CD4-positive, alpha-beta memory T cell (primary cell): ENCODE results near the gene LRRFIP2. TPM values are rescaled to one million over a fixed set of nuclear protein-coding genes. Genes with fewer than 3 reads are reported as not detected.
"Not testable (repeated sequence)": the region's sequence is repeated elsewhere in the genome, so short reads cannot be mapped to it uniquely, and the experiment has no call there.

ENCODE experiments used
- CTCF ChIA-PET: fragments of 350-600 bp; sonication (Branson Sonifier 250); formaldehyde crosslinking; loops from one replicate; lab custom pipeline; 2021; ENCODE audit warnings: inconsistent platforms; ENCODE audit not compliant: partially characterized antibody; lab: Charles Lee
- POLR2A ChIA-PET: fragments of 350-600 bp; sonication (Branson Sonifier 250); formaldehyde crosslinking; loops from one replicate; lab custom pipeline; 2021; ENCODE audit not compliant: partially characterized antibody; lab: Charles Lee
- DNase-seq, 5 donors: peaks; one replicate each; pipeline versions ENCODE4 v3.0.0 to v3.0.0-alpha.2; 2020 to 2022; ENCODE audit warnings: mixed read lengths in 1 of 5
- H3K27ac ChIP-seq: one replicate; pipeline ENCODE4 v1.7.0; 2013; ENCODE audit warnings: low read depth, low read length
- H3K27me3 ChIP-seq: 2 replicates; pipeline ENCODE4 v1.7.0; 2013; ENCODE audit warnings: mild to moderate bottlenecking, low read length, moderate library complexity; ENCODE audit not compliant: insufficient read depth
- H3K36me3 ChIP-seq: 2 replicates; pipeline ENCODE4 v1.7.0; 2013; ENCODE audit warnings: mild to moderate bottlenecking, low read length, moderate library complexity; ENCODE audit not compliant: insufficient read depth
- H3K4me1 ChIP-seq: 2 replicates; pipeline ENCODE4 v1.7.0; 2013; ENCODE audit warnings: mild to moderate bottlenecking, low read length, moderate library complexity; ENCODE audit not compliant: insufficient read depth
- H3K4me3 ChIP-seq, 2 donors: one replicate each; pipeline ENCODE4 v1.7.0; 2013; ENCODE audit warnings: low read length in 2 of 2, mild to moderate bottlenecking in 1 of 2
- H3K9me3 ChIP-seq, 2 donors: one replicate each; pipeline ENCODE4 v1.7.0; 2013; ENCODE audit warnings: low read length in 2 of 2, control low read depth in 1 of 2; ENCODE audit not compliant: control insufficient read depth in 1 of 2
- H3K27ac Mint-ChIP-seq, 7 donors: one replicate each; pipeline ENCODE4 v1.8.0; 2020 to 2021; ENCODE audit warnings: mixed read lengths in 7 of 7, mild to moderate bottlenecking in 6 of 7, inconsistent platforms in 3 of 7, moderate library complexity in 3 of 7
- H3K27me3 Mint-ChIP-seq, 2 donors: one replicate each; pipeline ENCODE4 v1.8.0; 2020 to 2021; ENCODE audit warnings: mixed read lengths in 2 of 2
- H3K36me3 Mint-ChIP-seq, 2 donors: one replicate each; pipeline ENCODE4 v1.8.0; 2020 to 2021; ENCODE audit warnings: mixed read lengths in 2 of 2, inconsistent platforms in 1 of 2, mild to moderate bottlenecking in 1 of 2
- H3K4me1 Mint-ChIP-seq, 4 donors: one replicate each; pipeline ENCODE4 v1.8.0; 2020 to 2021; ENCODE audit warnings: mixed read lengths in 4 of 4, mild to moderate bottlenecking in 1 of 4
- H3K4me3 Mint-ChIP-seq, 8 donors: one replicate each; pipeline ENCODE4 v1.8.0; 2020 to 2021; ENCODE audit warnings: mixed read lengths in 8 of 8, mild to moderate bottlenecking in 7 of 8, moderate library complexity in 6 of 8, inconsistent platforms in 3 of 8
- H3K9me3 Mint-ChIP-seq, 8 donors: one replicate each; pipeline ENCODE4 v1.8.0; 2020 to 2021; ENCODE audit warnings: mixed read lengths in 8 of 8, mild to moderate bottlenecking in 5 of 8, inconsistent platforms in 3 of 8, moderate library complexity in 1 of 8
- intact Hi-C: fragments of 100-400 bp; cut with micrococcal nuclease; formaldehyde crosslinking; loops from one replicate; pipeline ENCODE4 v1.15.1; 2023
- polyA plus RNA-seq, 2 donors: library from polyadenylated mRNA; unstranded; fragments of 300-500 nt; fragmentation: Illumina TruSeq; gene quantifications; one replicate each; pipeline ENCODE4 v1.2.3, GENCODE V29; 2021
- total RNA-seq, 2 experiments: library from RNA; stranded (reverse); gene quantifications; one replicate each; pipeline ENCODE4 v1.2.3, GENCODE V29; 2021

Gene LRRFIP2
- total and polyA plus RNA-seq, 4 experiments from 2014 or later = 8.2 to 29.6 (median 22.0) TPM

- H3K27ac Mint-ChIP-seq, H3K9me3 Mint-ChIP-seq, intact Hi-C loops, DNase-seq, H3K27me3 Mint-ChIP-seq, H3K4me3 ChIP-seq, H3K27ac ChIP-seq, H3K36me3 ChIP-seq, H3K4me1 Mint-ChIP-seq, H3K27me3 ChIP-seq, H3K9me3 ChIP-seq, H3K4me3 Mint-ChIP-seq, CTCF ChIA-PET, POLR2A ChIA-PET, H3K4me1 ChIP-seq: not testable (repeated sequence)
- H3K36me3 Mint-ChIP-seq = peaks cover 11 to 18% of the 10 kb centered on the region in 2 donors
Measured at GRCh38 chr3:37122069-37122468, 52.3 kb downstream of the LRRFIP2 start.

DNA sequence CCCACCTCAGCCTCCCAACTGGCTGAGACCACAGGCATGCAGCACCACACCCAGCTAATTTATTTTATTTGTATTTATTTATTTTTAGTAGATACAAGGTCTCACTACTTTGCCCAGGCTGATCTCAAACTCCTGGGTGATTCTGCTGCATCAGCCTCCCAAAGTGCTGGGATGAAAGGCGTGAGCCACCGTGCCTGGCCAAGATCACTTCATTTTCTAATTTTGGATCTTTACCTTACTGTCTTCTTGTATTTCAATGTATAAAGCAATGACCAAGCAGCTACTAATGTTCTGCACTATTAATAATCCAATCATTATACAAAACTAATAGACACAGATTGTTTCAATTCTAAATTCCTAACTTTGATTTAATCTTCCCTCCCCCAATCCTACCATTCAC is 56.2 kb downstream of the LRRFIP2 start:
- Mint-ChIP-seq H3K27ac (no peak overlapping the region), H3K9me3 (peaks cover 0 to 4% (median 0%) of the 10 kb centered on the region in 8 donors), H3K4me3 (no peak overlapping the region), H3K27me3 (no peaks in the 10 kb centered on the region), H3K36me3 (peaks cover 16 to 17% of the 10 kb centered on the region in 2 donors), H3K4me1 (peaks cover 0 to 3% (median 0%) of the 10 kb centered on the region in 4 donors)
- ChIA-PET CTCF (no interaction called here), POLR2A (no interaction called here)
- no peak for DNase-seq
- Histone ChIP-seq H3K27me3 (no peaks in the 10 kb centered on the region), H3K27ac (no peak overlapping the region), H3K9me3 (no peaks in the 10 kb centered on the region), H3K36me3 (no peaks in the 10 kb centered on the region), H3K4me3 (no peak overlapping the region), H3K4me1 (no peaks in the 10 kb centered on the region)
- intact Hi-C loops = loop anchor here (10.0 kb wide), 1 partner anchor 97 kb away; no protein-coding TSS in a partner anchor

GRCh38 chr3:37117548-37117947 is 56.8 kb downstream of the LRRFIP2 start:
- CTCF ChIA-PET = no interaction called here
- H3K4me1 ChIP-seq = no peaks in the 10 kb centered on the region
- H3K27ac Mint-ChIP-seq = no peak overlapping the region
- peaks cover 0 to 4% (median 0%) of the 10 kb centered on the region in 8 donors for H3K9me3 Mint-ChIP-seq
- POLR2A ChIA-PET = no interaction called here
- no peak overlapping the region for H3K27ac ChIP-seq
- peaks cover 0 to 3% (median 0%) of the 10 kb centered on the region in 4 donors for H3K4me1 Mint-ChIP-seq
- no peak for DNase-seq
- no peaks in the 10 kb centered on the region for H3K36me3 ChIP-seq
- no peaks in the 10 kb centered on the region for H3K9me3 ChIP-seq
- no peak overlapping the region for H3K4me3 ChIP-seq
- peaks cover 14 to 19% of the 10 kb centered on the region in 2 donors for H3K36me3 Mint-ChIP-seq
- intact Hi-C loops = loop anchor here (10.0 kb wide), 1 partner anchor 97 kb away; no protein-coding TSS in a partner anchor
- no peak overlapping the region for H3K4me3 Mint-ChIP-seq
- H3K27me3 Mint-ChIP-seq = no peaks in the 10 kb centered on the region
- no peaks in the 10 kb centered on the region for H3K27me3 ChIP-seq

DNA sequence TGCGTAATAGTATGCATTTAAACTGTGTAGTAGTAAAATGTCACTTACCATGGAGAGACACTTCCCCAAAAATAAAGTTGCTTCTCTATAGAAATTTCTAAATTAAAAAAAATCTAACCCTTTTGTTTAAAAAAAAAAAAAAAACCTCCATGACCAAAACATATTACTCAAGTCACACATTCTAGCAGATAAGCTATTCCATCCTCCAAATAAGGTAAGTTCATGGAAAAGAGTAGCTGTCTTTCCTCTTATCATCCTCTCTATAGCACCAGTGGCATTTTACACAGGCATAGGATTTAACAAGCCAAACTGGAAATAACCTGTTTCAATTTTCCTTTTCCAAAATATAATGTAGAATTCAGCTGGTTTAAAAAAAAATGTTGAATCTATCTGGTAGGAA is 57.4 kb downstream of the LRRFIP2 start:
- CTCF ChIA-PET = no interaction called here
- H3K4me3 ChIP-seq = no peak overlapping the region
- H3K4me1 ChIP-seq = no peaks in the 10 kb centered on the region
- H3K27ac ChIP-seq = no peak overlapping the region
- H3K36me3 ChIP-seq = no peaks in the 10 kb centered on the region
- Mint-ChIP-seq H3K9me3 (peaks cover 0 to under 1% (median 0%) of the 10 kb centered on the region in 8 donors), H3K4me3 (no peak overlapping the region), H3K27ac (no peak overlapping the region), H3K27me3 (no peaks in the 10 kb centered on the region), H3K4me1 (peaks cover 0 to 1% (median 0%) of the 10 kb centered on the region in 4 donors), H3K36me3 (peaks cover 10 to 15% of the 10 kb centered on the region in 2 donors)
- no peaks in the 10 kb centered on the region for H3K9me3 ChIP-seq
- intact Hi-C loops = loop anchor here (10.0 kb wide), 1 partner anchor 98 kb away; no protein-coding TSS in a partner anchor
- POLR2A ChIA-PET = no interaction called here
- no peaks in the 10 kb centered on the region for H3K27me3 ChIP-seq
- no peak for DNase-seq

DNA sequence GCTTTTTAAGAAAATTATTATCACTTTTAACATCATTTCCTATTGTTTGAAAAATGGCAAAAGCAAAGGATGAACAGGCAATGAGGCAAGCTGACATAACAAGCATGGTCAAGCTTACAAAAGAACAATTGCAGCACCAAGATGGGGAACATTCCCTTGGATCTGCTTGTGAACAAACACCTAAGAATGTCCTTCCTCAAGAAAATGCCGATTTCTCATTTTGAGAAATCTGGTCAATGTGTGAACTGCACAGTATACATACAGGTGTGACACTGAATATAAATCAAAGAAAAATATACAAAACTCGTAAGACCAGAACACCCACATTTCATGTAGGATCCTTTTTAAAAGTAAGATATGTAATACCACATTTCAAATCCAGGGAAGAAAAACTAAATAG is 58.9 kb downstream of the LRRFIP2 start:
- no peak overlapping the region for H3K4me3 Mint-ChIP-seq
- intact Hi-C loops = loop anchor here (10.0 kb wide), 1 partner anchor 99 kb away; no protein-coding TSS in a partner anchor

GRCh38 chr3:37114251-37115145 is 59.9 kb downstream of the LRRFIP2 start:
- H3K27me3 ChIP-seq = no peaks in the 10 kb centered on the region
- Mint-ChIP-seq H3K9me3 (no peaks in the 10 kb centered on the region), H3K36me3 (peaks cover 9 to 22% of the 10 kb centered on the region in 2 donors), H3K27ac (no peak overlapping the region), H3K4me1 (peaks cover 0 to 1% (median 0%) of the 10 kb centered on the region in 4 donors), H3K4me3 (no peak overlapping the region), H3K27me3 (no peaks in the 10 kb centered on the region)
- no peak overlapping the region for H3K27ac ChIP-seq
- intact Hi-C loops = loop anchor here (10.0 kb wide), 1 partner anchor 100 kb away; no protein-coding TSS in a partner anchor
- CTCF ChIA-PET = no interaction called here
- no peak for DNase-seq
- H3K9me3 ChIP-seq = no peaks in the 10 kb centered on the region
- POLR2A ChIA-PET = no interaction called here
- no peaks in the 10 kb centered on the region for H3K36me3 ChIP-seq
- H3K4me3 ChIP-seq = no peak overlapping the region
- H3K4me1 ChIP-seq = no peaks in the 10 kb centered on the region

More for the DNA sequence above, 58.9 kb downstream of the LRRFIP2 start:
- no peak for DNase-seq
- Mint-ChIP-seq H3K27ac (no peak overlapping the region), H3K27me3 (no peaks in the 10 kb centered on the region), H3K36me3 (peaks cover 9 to 22% of the 10 kb centered on the region in 2 donors), H3K9me3 (no peaks in the 10 kb centered on the region), H3K4me1 (peaks cover 0 to 1% (median 0%) of the 10 kb centered on the region in 4 donors)
- Histone ChIP-seq H3K4me1 (no peaks in the 10 kb centered on the region), H3K9me3 (no peaks in the 10 kb centered on the region), H3K27ac (no peak overlapping the region), H3K27me3 (no peaks in the 10 kb centered on the region), H3K36me3 (no peaks in the 10 kb centered on the region), H3K4me3 (no peak overlapping the region)
- POLR2A ChIA-PET = no interaction called here
- CTCF ChIA-PET = no interaction called here

DNA sequence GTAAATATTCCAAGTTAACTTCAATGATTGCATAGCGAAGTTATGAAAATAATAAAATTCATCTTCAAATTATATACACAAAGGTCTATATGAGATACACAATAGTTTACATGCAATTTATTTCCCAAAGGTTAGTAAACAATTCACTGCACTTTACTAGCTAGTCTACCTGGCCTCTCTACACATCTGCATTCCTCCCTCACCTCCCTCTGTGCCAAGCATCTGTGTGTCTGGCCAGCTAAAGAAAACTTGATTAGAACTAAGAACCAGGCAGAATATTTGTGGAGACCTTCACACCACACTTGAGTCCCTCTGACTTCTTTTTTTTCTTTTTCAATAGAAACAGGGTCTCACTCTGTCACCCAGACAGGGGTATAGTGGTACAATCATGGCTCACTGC is 61.4 kb downstream of the LRRFIP2 start:
- Mint-ChIP-seq H3K4me3 (no peak overlapping the region), H3K9me3 (no peaks in the 10 kb centered on the region), H3K27ac (no peak overlapping the region), H3K4me1 (peaks cover 0 to 1% (median 0%) of the 10 kb centered on the region in 4 donors), H3K36me3 (peaks cover 12 to 22% of the 10 kb centered on the region in 2 donors), H3K27me3 (no peaks in the 10 kb centered on the region)
- H3K9me3 ChIP-seq = no peaks in the 10 kb centered on the region
- no peaks in the 10 kb centered on the region for H3K4me1 ChIP-seq
- ChIA-PET CTCF (no interaction called here), POLR2A (no interaction called here)
- intact Hi-C loops = loop anchor here (10.0 kb wide), 1 partner anchor 102 kb away; no protein-coding TSS in a partner anchor
- H3K27ac ChIP-seq = no peak overlapping the region
- no peak for DNase-seq
- no peak overlapping the region for H3K4me3 ChIP-seq
- H3K36me3 ChIP-seq = no peaks in the 10 kb centered on the region
- H3K27me3 ChIP-seq = no peaks in the 10 kb centered on the region
